Spleen (tissue), 11 donors: Measurements from ENCODE around the gene CDC34. TPM values are rescaled to one million over a fixed set of nuclear protein-coding genes. Genes with fewer than 3 reads are reported as not detected.

ENCODE experiments used
- DNase-seq: peaks from one replicate; pipeline ENCODE4 v3.0.0-alpha.2; 2020
- H3K27ac ChIP-seq, 8 donors: fragments of 200-600 bp; sonication (generic) in 7 of 8; 1 replicate in 4 of 8; 2 replicates in 4 of 8; pipeline versions ENCODE4 v1.5.0 to v1.8.0; 2016 to 2021; ENCODE audit warnings: inconsistent platforms in 4 of 8, mild to moderate bottlenecking in 4 of 8, moderate library complexity in 1 of 8
- H3K27me3 ChIP-seq, 7 donors: fragments of 200-600 bp; sonication (generic) in 6 of 7; replicated peaks in 1 of 7; 1 replicate in 4 of 7; 2 replicates in 3 of 7; pipeline versions ENCODE4 v1.5.0 to v1.8.0; 2016 to 2021; ENCODE audit warnings: inconsistent platforms in 3 of 7, mild to moderate bottlenecking in 1 of 7
- H3K36me3 ChIP-seq, 6 donors: fragments of 200-600 bp; sonication (generic) in 5 of 6; 1 replicate in 4 of 6; 2 replicates in 2 of 6; pipeline versions ENCODE4 v1.5.0 to v1.8.0; 2016 to 2021; ENCODE audit warnings: inconsistent platforms in 2 of 6
- H3K4me1 ChIP-seq, 6 donors: fragments of 200-600 bp; sonication (generic) in 5 of 6; 1 replicate in 3 of 6; 2 replicates in 3 of 6; pipeline versions ENCODE4 v1.5.0 to v1.8.0; 2016 to 2021; ENCODE audit warnings: inconsistent platforms in 3 of 6
- H3K4me3 ChIP-seq, 8 donors: fragments of 200-600 bp; sonication (generic) in 7 of 8; 1 replicate in 4 of 8; 2 replicates in 4 of 8; pipeline versions ENCODE4 v1.5.0 to v1.8.0; 2016 to 2021; ENCODE audit warnings: inconsistent platforms in 4 of 8, mild to moderate bottlenecking in 4 of 8, moderate library complexity in 2 of 8
- H3K9me3 ChIP-seq, 8 donors: fragments of 200-600 bp; sonication (generic) in 7 of 8; 1 replicate in 4 of 8; 2 replicates in 4 of 8; pipeline versions ENCODE4 v1.5.0 to v1.8.0; 2016 to 2021; ENCODE audit warnings: inconsistent platforms in 4 of 8
- POLR2A ChIP-seq, 3 donors: fragments of 450-650 bp; IDR thresholded peaks; one replicate each; pipeline ENCODE4 v1.5.1; 2017; ENCODE audit warnings: antibody characterized with exemption in 3 of 3, mild to moderate bottlenecking in 1 of 3
- POLR2AphosphoS5 ChIP-seq, 3 donors: sonication (generic); formaldehyde crosslinking; IDR thresholded peaks; one replicate each; pipeline ENCODE4 v1.5.1; 2017; ENCODE audit warnings: antibody characterized with exemption in 3 of 3
- WGBS, 5 donors: extraction: QIAGEN DNeasy Blood & Tissue Kit in 3 of 5; methylation state at CpG; one replicate each; pipeline versions ENCODE4 v1.1.5 to v1.1.7; 2013 to 2018; 5-methylcytosine and 5-hydroxymethylcytosine counted together
- intact Hi-C: fragments of 100-400 bp; cut with DNase I; formaldehyde crosslinking; loops from one replicate; pipeline ENCODE4 v1.15.0; 2023; ENCODE audit warnings: low total_unique reads
- polyA plus RNA-seq, 3 donors: library from polyadenylated mRNA; stranded (reverse); fragments of 200-250 nt; gene quantifications; one replicate each; pipeline ENCODE4 v1.2.1, GENCODE V29; 2013
- total RNA-seq, 7 donors: library from RNA; depleted of rRNA in 3 of 7; stranded (reverse); fragments of >200 nt in 3 of 7; fragmentation: NEBNext Ultra II Directional in 4 of 7; extraction: Animal tissue kit (Norgen Biotek cat#: 25700) in 4 of 7; gene quantifications; one replicate each; pipeline versions ENCODE4 v1.1.0 to v1.2.1, GENCODE V29; 2016 to 2021
- TF ChIP-seq, protein P1 (sequence below), 11 experiments: fragments of 200-600 bp in 7 of 11; fragments of 450-650 bp in 4 of 11; sonication (generic) in 4 of 11; IDR thresholded peaks in 8 of 11; conservative IDR thresholded peaks in 3 of 11; 1 replicate in 7 of 11; 2 replicates in 4 of 11; pipeline versions ENCODE4 v1.4.0 to v1.8.0; 2016 to 2021; ENCODE audit warnings: antibody characterized with exemption in 11 of 11, inconsistent platforms in 4 of 11, mild to moderate bottlenecking in 1 of 11
- donor health status: healthy with polysubstance abuse.
- donor health status: DM: no; HTN: no; CAD: no; lungs with moderate emphysema.
- donor health status: DM: no; HTN: no; CAD: no.
- donor health status: Bipolar disorder and iron deficiency.
- donor health status: healthy.
- donor health status: DM: no; HTN: no; CAD: no.
- donor health status: DM: yes; HTN: yes; CAD: no.

The CDC34 gene
- total and polyA plus RNA-seq, 10 donors, result 35.9 to 83.9 (median 49.3) TPM

DNA sequence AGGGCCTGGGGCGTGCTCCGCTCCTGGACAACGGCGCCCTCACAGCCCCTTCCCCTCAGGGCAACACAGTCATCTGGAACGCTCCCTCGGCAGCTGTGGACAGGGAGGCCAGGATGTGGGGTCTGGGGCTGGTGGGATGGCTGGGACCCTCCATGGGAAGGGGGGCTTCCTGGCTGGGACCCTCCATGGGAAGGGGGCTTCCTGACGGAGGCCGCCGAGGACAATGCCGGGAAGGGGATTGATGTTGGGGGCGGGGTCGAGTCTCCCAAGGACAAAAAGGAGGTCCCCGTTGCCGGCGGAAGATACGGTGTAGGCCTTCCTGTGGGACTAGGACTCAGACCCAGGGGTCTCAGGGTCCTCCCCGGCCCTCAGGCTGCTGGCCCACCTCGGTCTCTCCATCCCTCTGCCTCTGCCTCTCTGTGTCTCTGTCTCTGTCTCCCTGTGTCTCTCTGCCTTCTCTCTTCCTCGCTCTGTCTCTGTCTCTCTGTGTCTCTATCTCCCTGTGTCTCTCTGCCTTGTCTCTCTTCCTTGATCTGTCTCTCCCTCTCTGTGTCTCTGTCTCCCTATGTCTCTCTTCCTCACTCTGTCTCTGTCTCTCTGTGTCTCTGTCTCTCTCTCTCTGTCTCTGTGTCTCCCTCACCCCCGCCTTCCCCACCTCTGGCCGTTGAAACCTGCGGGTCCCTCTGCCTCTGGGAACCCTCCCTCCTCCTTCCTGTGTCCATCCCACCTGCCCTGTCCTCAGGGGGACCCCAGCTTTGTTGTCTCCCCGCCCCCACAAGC, 38.0 kb upstream of the CDC34 start:
- 44 to 55% (median 53%) methylated on average over 21 to 23 of the region's 23 CpGs for WGBS, 5 donors
- intact Hi-C loops, result no loop called here
- TF ChIP-seq POLR2AphosphoS5 (IDR thresholded peaks at IDR 0.05) (peak in 1 of 3 donors; percentile 7), POLR2A (IDR thresholded peaks at IDR 0.05) (no peak)
- Histone ChIP-seq H3K27ac (peak overlapping the region in 4 of 8 donors; percentile 24 to 61 (median 47)), H3K9me3 (no peaks in the 10 kb centered on the region), H3K4me1 (peaks cover 11 to 69% (median 39%) of the 10 kb centered on the region in 6 donors), H3K4me3 (no peak overlapping the region), H3K27me3 (peaks cover 8 to 43% (median 23%) of the 10 kb centered on the region in 7 donors), H3K36me3 (no peaks in the 10 kb centered on the region)
- no peak for DNase-seq

GRCh38 chr19:494171-495080, 37.1 kb upstream of the CDC34 start:
- Histone ChIP-seq H3K27me3 (peaks cover 8 to 51% (median 26%) of the 10 kb centered on the region in 7 donors), H3K4me3 (no peak overlapping the region), H3K9me3 (no peaks in the 10 kb centered on the region), H3K36me3 (no peaks in the 10 kb centered on the region), H3K4me1 (peaks cover 11 to 69% (median 38%) of the 10 kb centered on the region in 6 donors), H3K27ac (peak overlapping the region in 6 of 8 donors; percentile 20 to 61 (median 33))
- 32 to 55% (median 41%) methylated on average over 19 to 22 of the region's 22 CpGs for WGBS, 5 donors
- intact Hi-C loops, result no loop called here
- TF ChIP-seq POLR2AphosphoS5 (IDR thresholded peaks at IDR 0.05), result peak; percentile 62 to 84 (median 77)
- TF ChIP-seq, protein P1, sequence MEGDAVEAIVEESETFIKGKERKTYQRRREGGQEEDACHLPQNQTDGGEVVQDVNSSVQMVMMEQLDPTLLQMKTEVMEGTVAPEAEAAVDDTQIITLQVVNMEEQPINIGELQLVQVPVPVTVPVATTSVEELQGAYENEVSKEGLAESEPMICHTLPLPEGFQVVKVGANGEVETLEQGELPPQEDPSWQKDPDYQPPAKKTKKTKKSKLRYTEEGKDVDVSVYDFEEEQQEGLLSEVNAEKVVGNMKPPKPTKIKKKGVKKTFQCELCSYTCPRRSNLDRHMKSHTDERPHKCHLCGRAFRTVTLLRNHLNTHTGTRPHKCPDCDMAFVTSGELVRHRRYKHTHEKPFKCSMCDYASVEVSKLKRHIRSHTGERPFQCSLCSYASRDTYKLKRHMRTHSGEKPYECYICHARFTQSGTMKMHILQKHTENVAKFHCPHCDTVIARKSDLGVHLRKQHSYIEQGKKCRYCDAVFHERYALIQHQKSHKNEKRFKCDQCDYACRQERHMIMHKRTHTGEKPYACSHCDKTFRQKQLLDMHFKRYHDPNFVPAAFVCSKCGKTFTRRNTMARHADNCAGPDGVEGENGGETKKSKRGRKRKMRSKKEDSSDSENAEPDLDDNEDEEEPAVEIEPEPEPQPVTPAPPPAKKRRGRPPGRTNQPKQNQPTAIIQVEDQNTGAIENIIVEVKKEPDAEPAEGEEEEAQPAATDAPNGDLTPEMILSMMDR (IDR thresholded peaks at IDR 0.05 in 8 of 11, conservative IDR thresholded peaks at IDR 0.05 in 3 of 11), result no peak
- DNase-seq, result peak; percentile 79

- Histone ChIP-seq H3K9me3 (no peaks in the 10 kb centered on the region), H3K27me3 (peaks cover 8 to 57% (median 26%) of the 10 kb centered on the region in 7 donors), H3K36me3 (no peaks in the 10 kb centered on the region), H3K4me3 (no peak overlapping the region), H3K27ac (peak overlapping the region in 4 of 8 donors; percentile 24 to 52 (median 46)), H3K4me1 (peaks cover 5 to 62% (median 32%) of the 10 kb centered on the region in 6 donors)
- 54 to 65% (median 61%) methylated on average over 8 to 10 of the region's 10 CpGs for WGBS, 5 donors
- intact Hi-C loops, result no loop called here
- no peak for DNase-seq
- no peak for TF ChIP-seq POLR2AphosphoS5 (IDR thresholded peaks at IDR 0.05)
- TF ChIP-seq, protein P1 (IDR thresholded peaks at IDR 0.05 in 8 of 11, conservative IDR thresholded peaks at IDR 0.05 in 3 of 11), result no peak
- TF ChIP-seq POLR2A (IDR thresholded peaks at IDR 0.05), result no peak
Measured at GRCh38 chr19:495081-495401, 36.5 kb upstream of the CDC34 start.

DNA sequence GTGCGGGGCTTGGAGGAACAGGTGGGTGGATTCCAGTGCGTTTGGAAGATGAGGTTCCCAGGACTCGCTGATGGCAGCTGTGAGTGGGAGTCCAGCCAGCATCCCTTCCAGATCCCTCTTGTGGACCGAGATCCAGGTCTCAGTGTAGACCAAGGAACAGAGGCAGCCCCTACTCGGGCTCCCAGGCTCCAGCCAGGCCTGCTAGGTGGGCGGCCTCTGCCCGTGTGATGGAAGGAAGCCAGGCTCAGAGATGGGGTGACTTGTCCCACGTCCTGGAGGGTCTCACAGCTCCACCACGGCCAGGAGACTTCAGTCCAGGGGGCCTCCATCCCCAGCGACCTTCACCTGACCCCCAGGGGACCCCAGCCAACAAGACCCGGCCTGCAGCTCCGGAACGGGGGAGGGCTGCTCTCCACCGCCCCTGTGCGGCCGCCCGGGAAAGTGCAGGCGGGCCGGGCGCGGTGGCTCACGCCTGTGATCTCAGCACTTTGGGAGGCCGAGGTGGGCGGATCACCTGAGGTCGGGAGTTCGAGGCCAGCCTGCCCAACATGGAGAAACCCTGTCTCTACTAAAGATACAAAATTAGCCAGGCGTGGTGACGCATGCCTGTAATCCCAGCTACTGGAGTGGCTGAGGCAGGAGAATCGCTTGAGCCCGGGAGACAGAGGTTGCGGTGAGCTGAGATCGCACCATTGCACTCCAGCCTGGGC, 36.0 kb upstream of the CDC34 start:
- Histone ChIP-seq H3K27me3 (peaks cover 8 to 58% (median 26%) of the 10 kb centered on the region in 7 donors), H3K9me3 (no peaks in the 10 kb centered on the region), H3K4me1 (peaks cover 5 to 57% (median 31%) of the 10 kb centered on the region in 6 donors), H3K4me3 (peak overlapping the region in 2 of 8 donors; percentile 17 to 28), H3K27ac (peak overlapping the region in 4 of 8 donors; percentile 24 to 52 (median 46)), H3K36me3 (no peaks in the 10 kb centered on the region)
- TF ChIP-seq, protein P1 (IDR thresholded peaks at IDR 0.05 in 8 of 11, conservative IDR thresholded peaks at IDR 0.05 in 3 of 11), result peak; percentile 54 to 91 (median 80)
- TF ChIP-seq POLR2AphosphoS5 (IDR thresholded peaks at IDR 0.05) (peak in 2 of 3 donors; percentile 20 to 62), POLR2A (IDR thresholded peaks at IDR 0.05) (no peak)
- intact Hi-C loops, result no loop called here
- 14 to 26% (median 17%) methylated on average over 28 to 32 of the region's 32 CpGs for WGBS, 5 donors
- DNase-seq, result peak; percentile 87
